ENCODE measurements around the gene MED12L.
"Not testable (repeated sequence)": the region's sequence is repeated elsewhere in the genome, so short reads cannot be mapped to it uniquely, and the experiment has no call there.

The MED12L gene

DNA sequence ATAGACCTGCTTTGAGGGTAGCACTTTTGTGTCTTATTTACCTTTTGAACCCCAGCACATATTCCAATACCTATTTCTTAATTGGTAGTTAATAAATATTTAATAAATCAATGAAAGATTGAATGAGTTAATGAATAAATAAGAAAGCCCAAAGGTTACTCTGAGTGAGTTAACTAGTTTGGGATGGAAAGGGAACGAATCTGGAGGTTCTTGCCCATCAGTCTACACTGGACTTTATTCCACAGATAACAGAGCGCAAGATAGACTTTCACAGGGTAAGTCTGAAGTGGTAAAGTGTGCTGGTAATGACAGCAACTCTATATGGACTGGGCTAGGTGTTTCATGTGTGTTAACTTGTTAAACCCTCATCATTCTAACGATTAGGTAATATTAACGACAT lies 33.1 kb upstream of the MED12L start:
- CTCF ChIA-PET: no interaction called here
- TF ChIP-seq, protein P1, sequence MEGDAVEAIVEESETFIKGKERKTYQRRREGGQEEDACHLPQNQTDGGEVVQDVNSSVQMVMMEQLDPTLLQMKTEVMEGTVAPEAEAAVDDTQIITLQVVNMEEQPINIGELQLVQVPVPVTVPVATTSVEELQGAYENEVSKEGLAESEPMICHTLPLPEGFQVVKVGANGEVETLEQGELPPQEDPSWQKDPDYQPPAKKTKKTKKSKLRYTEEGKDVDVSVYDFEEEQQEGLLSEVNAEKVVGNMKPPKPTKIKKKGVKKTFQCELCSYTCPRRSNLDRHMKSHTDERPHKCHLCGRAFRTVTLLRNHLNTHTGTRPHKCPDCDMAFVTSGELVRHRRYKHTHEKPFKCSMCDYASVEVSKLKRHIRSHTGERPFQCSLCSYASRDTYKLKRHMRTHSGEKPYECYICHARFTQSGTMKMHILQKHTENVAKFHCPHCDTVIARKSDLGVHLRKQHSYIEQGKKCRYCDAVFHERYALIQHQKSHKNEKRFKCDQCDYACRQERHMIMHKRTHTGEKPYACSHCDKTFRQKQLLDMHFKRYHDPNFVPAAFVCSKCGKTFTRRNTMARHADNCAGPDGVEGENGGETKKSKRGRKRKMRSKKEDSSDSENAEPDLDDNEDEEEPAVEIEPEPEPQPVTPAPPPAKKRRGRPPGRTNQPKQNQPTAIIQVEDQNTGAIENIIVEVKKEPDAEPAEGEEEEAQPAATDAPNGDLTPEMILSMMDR (IDR thresholded peaks at IDR 0.05; ENCODE audit: insufficient read depth, low read length, missing control alignments): no peak
- DNase-seq (ENCODE audit: low read depth, low spot score): no peak
- POLR2A ChIA-PET: no interaction called here
- no peak overlapping the region for H3K4me3 ChIP-seq (ENCODE audit: low read depth, low read length)

DNA sequence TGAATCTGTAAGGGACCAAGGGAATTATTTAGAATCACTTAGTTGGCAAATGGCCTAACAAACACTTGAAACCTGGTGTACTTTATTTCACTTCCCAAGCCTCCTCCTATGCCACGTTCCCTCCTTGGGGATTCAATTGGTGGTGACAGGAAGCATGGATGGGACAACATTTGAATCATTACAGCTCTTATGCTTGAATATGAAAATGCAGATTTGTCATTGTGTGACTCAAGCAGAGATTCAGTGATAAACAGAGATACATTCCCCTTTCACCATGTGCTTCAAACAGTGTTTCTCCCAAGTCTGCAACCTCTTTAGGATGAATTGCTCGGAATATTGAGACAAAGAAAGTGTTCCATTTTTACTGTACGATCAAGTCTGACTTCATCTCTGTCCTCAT lies 32.7 kb upstream of the MED12L start:
- no peak for DNase-seq (ENCODE audit: low read depth, low spot score)
- H3K4me3 ChIP-seq (ENCODE audit: low read depth, low read length): no peak overlapping the region
- TF ChIP-seq, protein P1 (IDR thresholded peaks at IDR 0.05; ENCODE audit: insufficient read depth, low read length, missing control alignments): no peak
- POLR2A ChIA-PET: no interaction called here
- CTCF ChIA-PET: no interaction called here

DNA sequence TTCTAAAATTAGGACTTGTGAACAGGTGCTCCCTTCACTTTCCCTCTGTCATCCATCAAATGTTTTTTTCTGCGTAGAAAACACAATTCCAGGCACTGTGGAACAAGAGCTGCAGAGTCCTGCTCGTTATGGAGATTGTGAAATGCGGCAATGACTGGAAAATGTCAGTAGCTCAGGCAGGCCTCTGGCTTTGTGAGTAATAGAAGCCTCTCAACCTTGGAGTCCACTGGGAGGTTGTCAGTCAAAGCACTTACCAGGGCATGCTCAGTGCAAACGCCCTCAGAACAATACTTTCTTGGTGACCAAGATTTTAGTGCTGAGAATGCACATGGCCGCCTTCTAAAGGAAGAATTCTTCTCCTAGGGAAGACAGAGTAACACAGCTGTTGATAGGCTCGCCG lies 26.7 kb upstream of the MED12L start:
- ChIA-PET CTCF (no interaction called here), POLR2A (no interaction called here)
- TF ChIP-seq, protein P1 (IDR thresholded peaks at IDR 0.05; ENCODE audit: insufficient read depth, low read length, missing control alignments): no peak
- H3K4me3 ChIP-seq (ENCODE audit: low read depth, low read length): no peak overlapping the region
- no peak for DNase-seq (ENCODE audit: low read depth, low spot score)

DNA sequence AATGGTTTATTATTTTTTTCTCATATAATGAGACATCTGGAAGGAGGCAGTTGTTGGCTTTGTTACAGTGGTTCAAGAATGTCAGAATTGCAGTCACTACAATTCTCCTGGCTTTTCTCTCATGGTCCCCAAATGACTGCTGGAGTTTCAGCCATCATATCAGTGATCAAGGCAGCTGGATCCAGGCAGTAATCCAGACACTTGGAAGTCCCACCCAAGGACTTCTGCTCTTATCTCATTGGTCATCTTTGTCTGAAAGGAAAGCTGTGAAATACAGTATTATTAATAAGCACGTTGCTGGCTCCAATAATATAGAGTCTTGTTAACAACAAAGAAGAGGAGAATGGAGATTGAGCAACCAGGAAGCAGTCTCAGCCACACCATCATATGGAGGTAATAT lies 22.9 kb upstream of the MED12L start:
- CTCF ChIA-PET: interaction anchor here (1.5 to 1.7 kb wide), 2 partner anchors 23 to 84 kb away, joined by 5 read pairs; partner anchors contain the start of gene MED12L

DNA sequence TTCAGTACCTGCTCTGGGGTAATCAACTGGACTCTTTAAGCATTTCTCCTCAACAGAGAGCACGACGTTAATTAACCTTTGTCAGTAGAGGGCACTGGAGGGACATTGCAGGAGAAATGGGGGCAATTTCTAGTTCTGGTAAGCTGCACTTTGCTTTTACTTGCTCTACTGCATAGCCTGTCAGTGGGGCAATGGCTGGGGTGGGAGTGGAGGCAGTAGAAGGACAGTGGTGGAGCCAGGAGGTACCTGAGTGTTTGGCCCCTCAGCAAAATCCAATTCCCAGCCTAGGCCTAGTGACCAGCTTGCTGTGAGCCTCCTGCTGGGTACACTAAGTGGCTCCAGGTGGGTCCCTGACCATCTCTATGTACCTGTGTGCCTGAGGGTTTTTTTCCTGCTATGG lies 18.3 kb upstream of the MED12L start:
- DNase-seq (ENCODE audit: low read depth, low spot score): no peak
- TF ChIP-seq, protein P1 (IDR thresholded peaks at IDR 0.05; ENCODE audit: insufficient read depth, low read length, missing control alignments): no peak
- POLR2A ChIA-PET: no interaction called here
- H3K4me3 ChIP-seq (ENCODE audit: low read depth, low read length): no peak overlapping the region
- CTCF ChIA-PET: no interaction called here

More for the DNA sequence above, 22.9 kb upstream of the MED12L start:
- TF ChIP-seq, protein P1 (IDR thresholded peaks at IDR 0.05; ENCODE audit: insufficient read depth, low read length, missing control alignments): no peak
- no peak overlapping the region for H3K4me3 ChIP-seq (ENCODE audit: low read depth, low read length)
- POLR2A ChIA-PET: no interaction called here
- no peak for DNase-seq (ENCODE audit: low read depth, low spot score)

DNA sequence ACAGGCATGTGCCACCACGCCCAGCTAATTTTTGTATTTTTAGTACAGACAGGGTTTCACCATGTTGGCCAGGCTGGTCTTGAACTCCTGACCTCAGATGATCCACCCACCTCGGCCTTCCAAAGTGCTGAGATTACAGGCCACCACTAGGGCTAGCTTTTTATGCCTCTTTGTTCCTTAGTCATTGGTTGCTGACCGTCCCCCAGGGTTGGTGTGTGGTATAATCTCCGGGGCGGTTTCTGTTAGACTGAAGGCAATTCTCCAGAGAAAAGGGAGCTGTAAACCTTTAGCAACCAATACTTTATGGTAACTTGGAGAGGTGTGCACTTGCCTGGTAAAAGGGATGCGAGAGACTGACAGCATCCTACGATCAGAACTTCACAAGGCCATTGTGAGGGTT lies 12.6 kb upstream of the MED12L start:
- CTCF ChIA-PET: interaction anchor here (1.4 kb wide), 1 partner anchor 9 kb away, joined by 3 read pairs; no protein-coding TSS in a partner anchor
- POLR2A ChIA-PET; DNase-seq (ENCODE audit: low read depth, low spot score); H3K4me3 ChIP-seq (ENCODE audit: low read depth, low read length): not testable (repeated sequence)

DNA sequence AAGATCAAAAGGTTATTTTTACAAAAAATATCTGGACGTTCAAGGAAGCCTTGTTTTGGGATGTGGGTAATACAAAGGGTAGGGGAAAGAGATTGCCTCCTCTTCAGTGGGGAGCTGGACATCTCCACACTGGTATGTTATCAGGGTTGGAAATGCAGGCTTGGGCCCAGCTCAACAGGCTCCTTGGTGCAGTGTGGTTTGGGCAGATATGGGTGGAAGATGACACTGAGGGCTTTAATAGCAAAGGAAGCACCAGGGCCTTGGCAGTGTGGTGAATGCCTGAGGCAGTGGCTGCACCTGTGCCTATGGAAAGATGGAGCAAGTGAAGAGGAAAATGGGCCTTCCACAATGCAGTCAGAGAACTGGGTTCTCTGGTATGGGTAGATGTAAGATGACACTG lies 11.2 kb upstream of the MED12L start:
- DNase-seq (ENCODE audit: low read depth, low spot score): no peak

More for the DNA sequence above, 11.2 kb upstream of the MED12L start:
- H3K4me3 ChIP-seq (ENCODE audit: low read depth, low read length): no peak overlapping the region
- ChIA-PET POLR2A (no interaction called here), CTCF (no interaction called here)
- TF ChIP-seq, protein P1 (IDR thresholded peaks at IDR 0.05; ENCODE audit: insufficient read depth, low read length, missing control alignments): no peak

All from AG04449 (cell line).